NCI-H446 (cell line): ENCODE data around the gene LRFN2.

Experiments
- DNase-seq, 2 experiments: peaks; one replicate each; lab custom pipeline; 2025; lab: John Stamatoyannopoulos, UW

Gene LRFN2

GRCh38 chr6:40586369-40587201 lies 579 bp downstream of the LRFN2 start:
- DNase-seq, result peak in 1 of 2 experiments; percentile 16

- DNase-seq, result peak; percentile 40 to 61
Observed at GRCh38 chr6:40585651-40586269, 1.4 kb downstream of the LRFN2 start.

GRCh38 chr6:40585223-40585622 lies 1.9 kb downstream of the LRFN2 start:
- peak in 1 of 2 experiments; percentile 41 for DNase-seq

- DNase-seq, result no peak
Observed at GRCh38 chr6:40584741-40585140, 2.4 kb downstream of the LRFN2 start.

GRCh38 chr6:40583709-40584108 lies 3.5 kb downstream of the LRFN2 start:
- DNase-seq, result no peak

- DNase-seq, result no peak
Observed at GRCh38 chr6:40582892-40583291, 4.3 kb downstream of the LRFN2 start.

GRCh38 chr6:40579101-40579500 lies 8.1 kb downstream of the LRFN2 start:
- DNase-seq, result no peak

- no peak for DNase-seq
Observed at GRCh38 chr6:40577672-40578071, 9.5 kb downstream of the LRFN2 start.

GRCh38 chr6:40573221-40573620 lies 13.9 kb downstream of the LRFN2 start:
- DNase-seq, result no peak

GRCh38 chr6:40569162-40569910 lies 17.8 kb downstream of the LRFN2 start:
- no peak for DNase-seq

GRCh38 chr6:40568062-40568708 lies 19.0 kb downstream of the LRFN2 start:
- DNase-seq, result no peak

- no peak for DNase-seq
Observed at GRCh38 chr6:40563111-40563510, 24.1 kb downstream of the LRFN2 start.

- no peak for DNase-seq
Observed at GRCh38 chr6:40559056-40559455, 28.1 kb downstream of the LRFN2 start.

GRCh38 chr6:40558102-40558501 lies 29.1 kb downstream of the LRFN2 start:
- DNase-seq, result no peak

- DNase-seq, result no peak
Observed at GRCh38 chr6:40556881-40557280, 30.3 kb downstream of the LRFN2 start.

GRCh38 chr6:40556023-40556422 lies 31.1 kb downstream of the LRFN2 start:
- DNase-seq, result no peak

GRCh38 chr6:40555092-40555491 lies 32.1 kb downstream of the LRFN2 start:
- DNase-seq, result no peak

- no peak for DNase-seq
Observed at GRCh38 chr6:40552941-40553340, 34.2 kb downstream of the LRFN2 start.

GRCh38 chr6:40551966-40552505 lies 35.1 kb downstream of the LRFN2 start:
- no peak for DNase-seq

- DNase-seq, result peak in 1 of 2 experiments; percentile 37
Observed at GRCh38 chr6:40550202-40551101, 36.7 kb downstream of the LRFN2 start.

GRCh38 chr6:40545954-40546353 lies 41.2 kb downstream of the LRFN2 start:
- DNase-seq, result no peak
